ENCODE measurements around the gene LDLRAD3.
"Not testable (repeated sequence)": the region's sequence is repeated elsewhere in the genome, so short reads cannot be mapped to it uniquely, and the experiment has no call there.

The LDLRAD3 gene, protein sequence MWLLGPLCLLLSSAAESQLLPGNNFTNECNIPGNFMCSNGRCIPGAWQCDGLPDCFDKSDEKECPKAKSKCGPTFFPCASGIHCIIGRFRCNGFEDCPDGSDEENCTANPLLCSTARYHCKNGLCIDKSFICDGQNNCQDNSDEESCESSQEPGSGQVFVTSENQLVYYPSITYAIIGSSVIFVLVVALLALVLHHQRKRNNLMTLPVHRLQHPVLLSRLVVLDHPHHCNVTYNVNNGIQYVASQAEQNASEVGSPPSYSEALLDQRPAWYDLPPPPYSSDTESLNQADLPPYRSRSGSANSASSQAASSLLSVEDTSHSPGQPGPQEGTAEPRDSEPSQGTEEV

GRCh38 chr11:35943713-35944502 is at the start of gene LDLRAD3:
TSS of gene LDLRAD3 (plus strand) at chr11:35944062. CDS start at chr11:35944099, 37 bp downstream.
- DNase-seq (ENCODE audit: low spot score): peak; percentile 63

- DNase-seq (ENCODE audit: low spot score): no peak
These were observed 46.8 kb upstream of the LDLRAD3 start for GRCh38 chr11:35897019-35897418.

DNA sequence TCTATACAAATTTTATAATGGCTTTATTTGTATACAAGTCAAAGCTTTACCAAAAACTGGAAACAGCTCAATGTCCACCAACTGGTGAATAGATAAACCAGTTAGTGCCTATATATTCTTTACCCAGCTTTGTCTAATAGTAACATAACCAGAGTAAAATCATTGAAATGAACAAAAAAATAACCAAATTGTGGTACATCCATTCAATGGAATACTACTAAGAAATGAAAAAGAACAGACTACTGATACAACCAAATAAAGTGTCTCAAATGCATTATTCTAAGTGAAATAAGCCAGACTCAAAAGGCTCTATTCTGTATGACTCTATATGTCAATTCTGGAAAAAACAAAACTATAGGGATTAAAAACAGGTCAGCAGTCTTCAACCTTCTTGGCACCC is 40.9 kb upstream of the LDLRAD3 start:
- no peak for DNase-seq (ENCODE audit: low spot score)

DNA sequence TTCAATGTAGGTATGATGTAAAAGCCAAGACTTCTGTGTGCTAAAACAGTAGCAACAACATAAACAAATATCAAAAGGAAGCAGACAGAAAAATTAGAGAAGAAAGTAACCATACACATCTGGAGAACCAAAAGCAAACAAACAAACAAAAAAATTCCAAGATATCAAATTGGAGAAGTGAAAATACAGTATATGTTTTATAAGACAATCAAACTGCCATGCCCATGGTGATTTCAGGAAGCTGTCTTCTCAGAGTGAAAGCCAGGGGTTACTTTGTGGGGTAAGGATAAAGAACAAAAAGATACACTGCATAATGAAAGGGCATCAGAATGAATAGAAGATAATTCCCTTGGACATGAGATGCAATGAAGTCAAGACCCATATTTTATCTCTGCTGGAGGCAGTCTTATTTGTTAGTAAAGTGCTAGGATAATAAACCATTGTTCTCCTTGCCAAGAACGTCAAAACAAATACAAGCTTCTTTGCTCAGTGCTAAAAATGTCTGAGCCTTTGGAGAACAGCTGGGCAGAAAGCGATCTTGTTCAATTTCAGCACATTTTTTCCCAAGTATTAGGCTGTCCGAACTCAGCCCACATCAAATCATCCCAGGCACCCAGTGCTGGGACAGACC is 38.1 kb upstream of the LDLRAD3 start:
- DNase-seq (ENCODE audit: low spot score): no peak

GRCh38 chr11:35906277-35906661 is 37.6 kb upstream of the LDLRAD3 start:
- DNase-seq (ENCODE audit: low spot score): no peak

DNA sequence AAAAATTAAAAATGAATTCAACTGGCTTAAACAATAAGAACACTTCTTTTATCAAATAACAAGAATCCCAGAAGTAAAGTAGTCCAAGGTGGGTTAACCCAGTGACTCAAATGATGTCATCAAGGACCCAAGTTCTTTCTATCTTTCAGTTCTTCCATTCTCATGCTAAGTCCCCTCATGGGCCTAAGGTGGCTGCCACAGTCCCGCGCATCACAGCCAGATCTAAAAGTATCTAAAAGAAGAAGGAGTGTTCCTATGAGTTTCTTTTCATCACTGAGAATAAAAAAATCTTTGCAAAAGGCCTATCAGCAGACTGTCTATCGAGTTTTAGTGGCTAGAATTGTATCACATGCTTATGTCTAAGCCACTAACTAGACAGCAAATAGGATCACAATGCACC is 37.2 kb upstream of the LDLRAD3 start:
- DNase-seq (ENCODE audit: low spot score): no peak

GRCh38 chr11:35907648-35908431 is 36.0 kb upstream of the LDLRAD3 start:
- DNase-seq (ENCODE audit: low spot score): no peak

DNA sequence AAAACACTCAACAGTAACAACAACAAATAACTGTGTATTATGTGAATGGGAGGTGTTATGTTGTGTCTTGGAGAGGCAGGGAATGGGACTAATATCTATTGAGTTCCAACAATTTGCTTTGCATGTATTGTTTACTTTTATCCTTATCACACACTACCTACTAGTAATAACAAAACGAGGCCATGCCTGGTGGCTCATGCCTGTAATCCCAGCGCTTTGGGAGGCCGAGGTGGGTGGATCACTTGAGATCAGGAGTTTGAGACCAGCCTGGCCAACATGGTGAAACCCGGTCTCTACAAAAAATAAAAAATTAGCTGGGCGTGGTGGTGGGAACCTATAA is 35.5 kb upstream of the LDLRAD3 start:
- DNase-seq (ENCODE audit: low spot score): not testable (repeated sequence)

DNA sequence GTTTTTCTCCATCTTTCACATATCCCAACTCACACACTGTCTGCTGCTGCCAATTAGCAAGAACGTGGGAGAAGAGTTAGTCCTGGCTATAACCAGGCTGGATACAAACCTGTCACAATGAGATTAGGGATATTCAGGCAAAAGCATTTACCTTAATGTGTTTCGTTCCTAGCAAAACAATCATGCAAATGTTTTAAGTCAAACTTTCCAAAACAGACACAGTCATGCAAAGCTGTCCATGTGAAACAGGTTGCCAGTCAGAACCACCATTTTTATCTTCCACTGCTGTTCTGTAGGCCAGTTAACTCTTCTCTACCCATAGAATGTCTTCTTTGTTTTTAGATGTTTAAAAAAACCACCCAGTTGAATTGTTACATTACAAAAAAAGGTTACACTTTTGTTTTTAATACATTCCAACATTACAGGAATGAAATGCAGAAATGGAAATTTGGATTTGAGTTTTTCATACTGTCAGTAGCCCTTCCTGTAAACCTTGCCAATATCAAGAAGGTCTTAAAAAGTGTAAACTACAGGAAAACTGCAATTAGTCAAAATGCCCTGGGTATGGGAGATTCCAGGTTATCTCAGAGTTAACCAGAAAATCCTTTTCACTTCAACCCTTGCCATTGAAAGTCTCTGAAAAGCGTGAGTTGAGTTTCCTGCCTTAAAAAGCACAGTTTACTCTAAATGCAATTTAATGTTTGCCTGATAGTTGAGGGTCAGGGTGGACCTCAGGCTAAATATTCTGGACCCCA is 34.2 kb upstream of the LDLRAD3 start:
- no peak for DNase-seq (ENCODE audit: low spot score)

DNA sequence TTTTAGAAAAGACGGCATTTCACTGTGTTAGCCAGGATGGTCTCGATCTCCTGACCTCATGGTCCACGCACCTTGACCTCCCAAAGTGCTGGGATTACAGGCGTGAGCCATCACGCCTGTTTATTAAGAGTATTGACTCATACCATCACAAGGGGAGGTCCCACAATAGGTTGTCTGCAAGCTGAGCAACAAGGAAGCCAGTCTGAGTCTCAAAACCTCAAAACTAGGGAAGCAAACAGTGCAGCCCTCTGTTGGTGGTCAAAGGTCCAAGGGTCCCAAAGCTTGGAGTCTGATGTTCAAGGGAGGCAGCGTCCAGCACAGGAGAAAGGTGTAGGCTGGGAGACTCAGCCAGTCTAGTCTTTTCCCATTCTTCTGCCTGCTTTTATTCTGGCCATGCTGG is 32.8 kb upstream of the LDLRAD3 start:
- DNase-seq (ENCODE audit: low spot score): no peak

DNA sequence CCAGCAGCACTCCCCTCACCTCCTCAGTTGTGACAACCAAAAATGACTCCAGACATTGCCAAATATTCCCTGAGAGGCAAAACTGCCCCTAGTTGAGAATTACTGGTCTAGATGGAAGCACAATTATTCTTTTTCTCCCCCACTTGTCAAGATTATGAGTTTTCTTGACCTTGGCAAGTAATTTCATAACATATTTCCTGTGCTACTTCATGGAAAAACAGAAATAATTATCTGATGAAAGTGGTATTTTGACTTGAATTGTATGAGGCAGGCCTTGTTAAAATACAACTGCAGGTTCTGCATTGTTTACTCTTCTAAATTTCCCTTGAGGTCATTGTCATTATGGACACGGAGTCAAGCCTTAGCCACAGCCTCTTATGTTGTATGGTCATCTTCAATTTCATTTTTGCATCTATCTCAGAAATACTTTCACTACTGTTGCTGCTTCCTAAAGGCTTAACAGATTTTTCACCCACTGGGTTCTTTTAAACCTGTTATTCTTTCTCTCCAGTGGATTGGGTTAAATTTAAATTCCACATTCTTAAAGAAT is 32.2 kb upstream of the LDLRAD3 start:
- DNase-seq (ENCODE audit: low spot score): no peak

DNA sequence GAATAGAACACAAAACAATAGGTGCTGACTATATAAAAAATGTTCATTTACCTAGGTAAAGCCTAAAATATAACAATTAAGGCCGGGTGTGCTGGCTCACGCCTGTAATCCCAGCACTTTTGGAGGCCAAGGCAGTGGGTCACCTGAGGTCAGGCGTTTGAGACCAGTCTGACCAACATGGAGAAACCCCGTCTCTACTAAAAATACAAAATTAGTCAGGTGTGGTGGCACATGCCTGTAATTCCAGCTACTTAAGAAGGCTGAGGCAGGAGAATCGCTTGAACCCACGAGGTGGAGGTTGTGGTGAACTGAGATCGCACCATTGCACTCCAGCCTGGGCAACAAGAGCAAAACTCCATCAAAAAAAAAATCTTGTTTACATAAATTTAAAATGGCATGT is 31.4 kb upstream of the LDLRAD3 start:
- not testable (repeated sequence) for DNase-seq (ENCODE audit: low spot score)

- no peak for DNase-seq (ENCODE audit: low spot score)
These were observed 30.8 kb upstream of the LDLRAD3 start for GRCh38 chr11:35912883-35913624.

DNA sequence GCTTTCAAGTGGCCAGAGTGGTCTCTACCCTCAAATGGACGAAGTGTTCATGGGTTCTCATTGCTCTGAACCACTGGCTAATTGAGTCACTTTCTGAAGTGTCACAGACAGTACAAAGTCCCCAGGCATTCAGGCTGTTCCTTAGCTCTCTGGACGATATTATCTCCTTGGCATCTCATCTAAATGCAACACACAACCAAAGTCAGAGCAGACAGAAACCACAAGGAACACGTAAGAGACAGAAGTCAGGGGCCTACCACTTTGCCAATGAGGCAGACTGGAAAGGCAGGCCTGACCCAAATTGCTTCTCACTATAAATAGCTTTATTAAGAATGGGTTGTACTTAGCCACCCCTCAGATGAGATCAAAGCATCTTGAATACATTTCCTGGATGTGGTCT is 29.0 kb upstream of the LDLRAD3 start:
- no peak for DNase-seq (ENCODE audit: low spot score)

- DNase-seq (ENCODE audit: low spot score): no peak
These were observed 27.6 kb upstream of the LDLRAD3 start for GRCh38 chr11:35916270-35916669.

DNA sequence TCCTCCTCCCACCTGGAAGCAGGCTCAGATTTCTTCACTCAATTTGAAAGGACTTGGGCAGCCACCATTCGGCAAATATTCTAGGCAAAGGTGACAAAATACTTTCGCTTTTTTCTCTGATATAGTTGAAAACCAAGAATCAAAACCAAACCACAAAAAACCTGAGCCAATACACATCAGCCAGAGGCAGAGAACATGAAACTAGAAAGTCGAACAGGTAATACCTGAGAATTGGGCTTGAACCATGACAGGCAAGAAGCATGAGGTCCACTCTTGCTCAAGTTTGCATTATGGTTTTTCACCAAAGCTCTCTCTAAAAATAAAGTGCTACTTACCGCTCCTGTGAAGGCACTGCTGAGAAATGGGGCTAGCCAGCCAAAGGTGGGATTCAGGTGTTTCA is 26.2 kb upstream of the LDLRAD3 start:
- no peak for DNase-seq (ENCODE audit: low spot score)

GRCh38 chr11:35918716-35919115 is 25.1 kb upstream of the LDLRAD3 start:
- no peak for DNase-seq (ENCODE audit: low spot score)

DNA sequence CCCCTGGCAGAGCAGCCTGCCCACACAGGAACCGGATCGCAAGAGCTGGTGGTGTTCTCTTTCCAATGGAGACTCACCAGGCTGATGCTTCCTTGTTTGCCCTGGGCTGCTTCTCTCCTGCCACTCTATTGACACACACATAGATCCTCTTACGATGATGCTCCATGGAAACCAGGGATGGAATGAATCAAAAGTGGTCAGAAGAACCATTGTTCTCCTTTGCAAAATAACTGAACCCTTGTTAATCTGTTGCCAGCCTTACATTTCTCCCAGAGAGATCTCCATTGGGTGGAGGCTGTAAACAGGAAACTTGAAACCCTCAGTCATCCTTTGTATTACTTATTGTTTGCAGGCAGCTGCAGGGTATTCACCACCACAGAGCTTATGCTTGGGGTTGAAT is 24.6 kb upstream of the LDLRAD3 start:
- DNase-seq (ENCODE audit: low spot score): no peak

DNA sequence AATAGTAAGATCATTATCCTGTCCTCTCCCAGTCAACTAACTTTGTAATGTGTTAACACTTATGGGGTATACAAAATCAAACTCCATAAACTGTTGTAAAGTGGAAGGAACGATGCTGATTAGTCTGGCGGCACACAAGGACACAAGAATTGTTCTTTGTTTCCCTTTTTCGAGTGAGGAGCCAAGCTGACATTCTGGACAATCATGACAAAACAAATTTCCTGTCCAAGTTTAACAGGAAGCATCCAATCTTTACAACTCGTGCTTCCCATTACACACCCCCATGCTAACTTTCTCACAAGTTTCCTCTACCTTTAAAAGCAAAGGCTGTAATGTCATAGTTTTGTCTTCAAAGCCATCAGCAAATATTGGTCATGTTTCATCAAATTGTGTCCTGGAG is 20.4 kb upstream of the LDLRAD3 start:
- DNase-seq (ENCODE audit: low spot score): no peak

DNA sequence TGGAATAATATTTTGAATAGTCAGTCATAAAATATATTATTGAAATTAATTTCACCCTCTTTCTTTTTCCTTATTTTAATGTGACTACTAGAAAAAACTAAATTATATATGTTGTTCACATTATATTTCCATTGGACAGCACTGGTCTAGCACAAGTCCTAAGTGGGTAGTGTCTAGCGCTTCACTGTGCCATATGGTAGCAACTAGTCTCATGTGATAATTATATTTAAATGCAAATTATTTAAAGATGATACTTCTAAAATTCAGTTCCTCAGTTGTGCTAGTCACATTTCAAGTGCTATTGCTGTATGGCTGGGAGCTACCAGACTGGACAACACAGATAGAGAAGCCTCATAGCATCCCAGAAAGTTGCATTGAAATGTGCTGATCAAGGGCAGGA is 19.1 kb upstream of the LDLRAD3 start:
- DNase-seq (ENCODE audit: low spot score): no peak

DNA sequence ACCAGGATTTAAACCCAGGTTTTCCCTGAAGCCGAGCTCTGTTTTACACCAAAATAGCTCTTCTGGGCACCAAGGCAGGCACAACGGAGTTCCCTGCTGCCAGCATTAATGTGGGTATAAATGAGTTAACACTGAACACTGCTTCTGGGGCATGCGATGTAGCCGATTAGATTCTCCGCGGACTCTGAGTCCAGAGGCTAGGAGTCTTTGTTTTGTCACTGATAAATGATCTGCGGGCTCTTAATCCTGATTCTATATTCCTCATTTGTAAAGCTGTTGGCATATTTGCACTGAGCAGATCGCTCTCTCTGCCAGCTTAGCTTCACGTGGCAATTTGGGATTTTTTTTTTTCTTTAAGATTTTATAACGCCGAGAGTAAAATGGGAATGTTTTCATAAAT is 16.8 kb upstream of the LDLRAD3 start:
- DNase-seq (ENCODE audit: low spot score): no peak
